Left ventricle myocardium inferior (tissue), 1 donor: ENCODE results near the gene TRAF3. TPM values are rescaled to one million over a fixed set of nuclear protein-coding genes. Genes with fewer than 3 reads are reported as not detected.

Experiments
- DNase-seq: peaks from one replicate; pipeline ENCODE4 v3.0.0-alpha.2; 2020
- H3K27ac ChIP-seq: fragments of 200-600 bp; replicated peaks from 2 replicates; pipeline ENCODE4 v1.8.0; 2021
- H3K27me3 ChIP-seq: fragments of 200-600 bp; 2 replicates; pipeline ENCODE4 v1.8.0; 2021; ENCODE audit warnings: low read depth
- H3K36me3 ChIP-seq: fragments of 200-600 bp; 2 replicates; pipeline ENCODE4 v1.8.0; 2021
- H3K4me1 ChIP-seq: fragments of 200-600 bp; 2 replicates; pipeline ENCODE4 v1.8.0; 2021
- H3K4me3 ChIP-seq: fragments of 200-600 bp; 2 replicates; pipeline ENCODE4 v1.8.0; 2021; ENCODE audit warnings: mild to moderate bottlenecking, moderate library complexity
- H3K9me3 ChIP-seq: fragments of 200-600 bp; replicated peaks from 2 replicates; pipeline ENCODE4 v1.8.0; 2021
- intact Hi-C: fragments of 100-400 bp; cut with micrococcal nuclease; formaldehyde crosslinking; loops from one replicate; pipeline ENCODE4 v1.11.0; 2022
- total RNA-seq: library from RNA; stranded (reverse); fragmentation: NEBNext Ultra II Directional; extraction: Animal tissue kit (Norgen Biotek cat#: 25700); gene quantifications from one replicate; pipeline ENCODE4 v1.2.1, GENCODE V29; 2021
- TF ChIP-seq, protein P1 (sequence below): fragments of 200-600 bp; IDR thresholded peaks from 2 replicates; pipeline ENCODE4 v1.8.0; 2021; ENCODE audit warnings: antibody characterized with exemption, mild to moderate bottlenecking, borderline replicate concordance
- donor health status: DM: no; HTN: yes; CAD: no; lungs with severe emphysema.

The TRAF3 gene
- total RNA-seq, 1 donor from 2014 or later = 11.3 TPM

DNA sequence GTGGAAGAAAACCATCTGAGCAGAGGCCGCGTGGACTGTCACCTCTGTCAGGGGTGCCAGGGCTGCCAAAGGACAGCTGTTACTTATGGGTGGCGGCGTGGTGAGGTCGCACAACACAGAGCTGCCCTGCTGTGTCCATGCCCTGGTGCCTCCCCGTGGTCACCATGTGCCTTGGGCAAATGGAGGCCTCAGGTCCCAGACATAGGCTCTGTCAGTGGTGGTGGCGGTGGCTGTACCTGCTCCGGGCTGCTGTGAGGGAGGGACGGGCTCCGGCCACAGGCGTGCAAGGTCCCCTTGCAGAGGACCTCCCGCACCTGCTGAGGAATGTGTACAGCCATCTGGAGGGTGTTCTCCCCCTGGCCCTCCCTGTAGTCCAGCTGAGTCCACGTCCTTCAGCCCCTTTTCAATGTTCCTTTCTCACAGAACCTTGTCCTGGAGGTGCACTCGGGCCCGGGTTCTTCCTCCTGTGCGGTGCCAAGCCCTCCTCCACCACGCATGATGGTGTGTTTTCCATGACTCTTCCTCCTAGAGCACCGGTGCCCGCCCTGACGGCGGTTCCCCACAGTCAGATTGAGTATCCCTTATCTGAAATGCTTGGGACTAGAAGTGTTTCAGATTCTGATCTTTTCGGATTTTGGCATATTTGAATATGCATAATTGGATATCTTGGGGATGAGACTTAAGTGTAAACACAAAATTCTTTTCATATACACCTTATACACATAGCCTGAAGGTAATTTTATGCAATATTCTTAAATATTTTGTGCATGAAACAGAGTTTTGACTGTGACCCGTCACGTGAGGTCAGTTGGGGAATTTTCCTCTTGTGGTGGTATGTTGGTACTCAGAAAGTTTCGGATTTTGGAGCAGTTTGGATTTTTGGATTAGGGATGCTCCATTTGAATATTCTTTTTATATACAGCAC is 49.8 kb downstream of the TRAF3 start:
- Histone ChIP-seq H3K4me1 (peaks cover 16% of the 10 kb centered on the region), H3K27me3 (no peaks in the 10 kb centered on the region), H3K9me3 (no peaks in the 10 kb centered on the region), H3K4me3 (no peak overlapping the region), H3K27ac (no peak overlapping the region), H3K36me3 (no peaks in the 10 kb centered on the region)
- TF ChIP-seq, protein P1, sequence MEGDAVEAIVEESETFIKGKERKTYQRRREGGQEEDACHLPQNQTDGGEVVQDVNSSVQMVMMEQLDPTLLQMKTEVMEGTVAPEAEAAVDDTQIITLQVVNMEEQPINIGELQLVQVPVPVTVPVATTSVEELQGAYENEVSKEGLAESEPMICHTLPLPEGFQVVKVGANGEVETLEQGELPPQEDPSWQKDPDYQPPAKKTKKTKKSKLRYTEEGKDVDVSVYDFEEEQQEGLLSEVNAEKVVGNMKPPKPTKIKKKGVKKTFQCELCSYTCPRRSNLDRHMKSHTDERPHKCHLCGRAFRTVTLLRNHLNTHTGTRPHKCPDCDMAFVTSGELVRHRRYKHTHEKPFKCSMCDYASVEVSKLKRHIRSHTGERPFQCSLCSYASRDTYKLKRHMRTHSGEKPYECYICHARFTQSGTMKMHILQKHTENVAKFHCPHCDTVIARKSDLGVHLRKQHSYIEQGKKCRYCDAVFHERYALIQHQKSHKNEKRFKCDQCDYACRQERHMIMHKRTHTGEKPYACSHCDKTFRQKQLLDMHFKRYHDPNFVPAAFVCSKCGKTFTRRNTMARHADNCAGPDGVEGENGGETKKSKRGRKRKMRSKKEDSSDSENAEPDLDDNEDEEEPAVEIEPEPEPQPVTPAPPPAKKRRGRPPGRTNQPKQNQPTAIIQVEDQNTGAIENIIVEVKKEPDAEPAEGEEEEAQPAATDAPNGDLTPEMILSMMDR = no peak
- intact Hi-C loops = no loop called here
- no peak for DNase-seq

DNA sequence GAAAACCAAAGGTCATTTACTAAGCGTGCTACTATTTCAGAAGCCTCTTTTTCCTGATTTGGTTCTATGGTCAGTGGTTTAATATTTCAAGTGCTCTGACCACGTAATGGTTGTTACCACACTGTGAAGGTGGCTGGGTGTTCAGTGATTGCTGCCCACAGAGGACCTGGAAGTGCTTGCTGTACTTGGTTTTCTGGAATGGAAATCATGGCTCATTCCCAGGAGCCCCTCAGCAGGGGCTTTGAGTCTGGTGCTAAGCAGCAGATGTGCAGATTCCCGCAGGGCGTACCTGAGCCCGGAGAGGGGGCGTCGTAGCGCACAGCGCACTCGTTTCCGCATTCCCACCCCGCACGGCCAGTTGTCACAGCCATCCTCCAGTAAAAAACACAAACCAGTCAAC is 50.5 kb downstream of the TRAF3 start:
- peak overlapping the region; percentile 32 for H3K4me3 ChIP-seq
- intact Hi-C loops = no loop called here
- no peak overlapping the region for H3K27ac ChIP-seq
- no peaks in the 10 kb centered on the region for H3K36me3 ChIP-seq
- no peaks in the 10 kb centered on the region for H3K9me3 ChIP-seq
- no peaks in the 10 kb centered on the region for H3K27me3 ChIP-seq
- TF ChIP-seq, protein P1 = no peak
- DNase-seq = no peak
- H3K4me1 ChIP-seq = peaks cover 16% of the 10 kb centered on the region

DNA sequence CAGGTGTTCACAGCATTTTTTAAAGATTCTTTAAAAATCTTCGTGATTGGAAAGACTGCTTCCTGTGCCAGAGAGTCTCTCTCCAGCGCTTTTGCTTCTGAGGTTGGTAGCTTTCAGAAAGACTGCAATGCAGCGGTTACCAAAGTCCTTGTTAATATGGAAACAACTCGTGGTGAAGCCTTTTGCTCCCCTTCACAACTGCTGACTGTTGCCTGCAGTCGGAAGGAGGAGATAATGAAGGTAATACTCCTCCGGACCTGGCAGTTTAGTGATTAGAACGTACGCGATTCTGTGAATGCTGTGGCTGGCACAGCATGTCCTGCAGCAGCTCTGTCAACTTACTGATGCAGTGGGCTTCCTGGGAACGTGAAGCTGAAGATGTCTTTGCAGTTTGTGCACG is 50.9 kb downstream of the TRAF3 start:
- H3K4me1 ChIP-seq = peaks cover 16% of the 10 kb centered on the region
- H3K4me3 ChIP-seq = peak overlapping the region; percentile 32
- no peak overlapping the region for H3K27ac ChIP-seq
- H3K36me3 ChIP-seq = no peaks in the 10 kb centered on the region
- intact Hi-C loops = no loop called here
- H3K9me3 ChIP-seq = no peaks in the 10 kb centered on the region
- TF ChIP-seq, protein P1 = no peak
- no peak for DNase-seq
- H3K27me3 ChIP-seq = no peaks in the 10 kb centered on the region

DNA sequence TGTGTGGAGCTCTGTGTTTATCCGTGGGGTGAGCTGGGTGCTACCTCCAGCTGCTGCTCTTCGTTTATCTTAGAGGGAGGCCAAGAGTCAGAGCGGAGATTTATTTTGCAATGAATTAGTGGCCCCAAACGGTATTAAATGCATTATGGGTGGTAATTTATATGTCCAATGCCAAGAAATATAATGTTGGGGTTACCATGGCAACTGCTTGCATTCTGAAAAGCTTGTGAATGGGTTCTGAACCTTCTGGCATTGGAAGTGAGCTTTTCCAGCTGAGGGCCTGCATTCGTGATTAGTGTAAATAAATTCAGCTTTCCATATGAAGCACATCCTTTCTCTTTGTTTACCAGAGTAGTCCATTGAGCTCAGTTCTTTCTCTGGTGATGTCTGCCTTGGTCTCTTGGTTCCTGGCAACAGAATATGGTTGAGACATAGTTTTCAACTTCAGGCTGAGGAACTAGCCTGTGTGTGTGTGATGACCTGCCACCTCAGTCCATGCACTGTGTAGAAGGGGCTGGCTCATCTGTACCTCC is 51.8 kb downstream of the TRAF3 start:
- Histone ChIP-seq H3K36me3 (no peaks in the 10 kb centered on the region), H3K27me3 (no peaks in the 10 kb centered on the region), H3K27ac (no peak overlapping the region), H3K9me3 (no peaks in the 10 kb centered on the region), H3K4me3 (no peak overlapping the region), H3K4me1 (peaks cover 16% of the 10 kb centered on the region)
- intact Hi-C loops = no loop called here
- TF ChIP-seq, protein P1 = no peak
- DNase-seq = no peak

DNA sequence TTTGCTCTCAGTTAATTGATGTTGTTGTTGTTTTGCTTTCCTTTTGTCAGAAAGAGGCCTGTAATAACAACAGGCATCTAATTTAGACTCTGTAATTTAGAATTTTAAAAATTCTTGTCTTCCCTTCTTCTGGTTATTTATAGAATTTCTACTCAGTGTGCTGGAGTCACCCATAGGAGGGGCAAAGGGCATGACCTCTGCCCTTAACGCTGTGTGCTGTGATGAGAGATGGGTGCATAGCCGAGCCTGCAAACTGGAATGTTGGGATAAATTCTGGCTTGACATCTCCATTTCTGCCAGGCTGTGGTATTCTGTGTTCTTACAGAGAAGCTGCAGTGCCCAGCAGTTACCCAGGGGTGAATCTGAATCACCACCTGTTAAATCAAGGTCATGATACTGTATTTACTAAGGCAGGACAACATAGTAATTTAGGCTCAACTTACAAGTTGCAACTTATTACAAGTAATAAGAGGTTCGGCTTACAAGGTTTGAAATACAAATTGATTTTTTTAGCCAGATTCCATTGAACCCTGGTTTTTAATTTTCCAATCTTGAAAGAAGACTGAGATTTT is 53.3 kb downstream of the TRAF3 start:
- TF ChIP-seq, protein P1 = no peak
- no peaks in the 10 kb centered on the region for H3K27me3 ChIP-seq
- intact Hi-C loops = no loop called here
- H3K4me1 ChIP-seq = peaks cover 5% of the 10 kb centered on the region
- H3K4me3 ChIP-seq = no peak overlapping the region
- no peak overlapping the region for H3K27ac ChIP-seq
- H3K9me3 ChIP-seq = no peaks in the 10 kb centered on the region
- no peaks in the 10 kb centered on the region for H3K36me3 ChIP-seq
- DNase-seq = no peak
